ENCODE results near the gene SCN3A. TPM values are rescaled to one million over a fixed set of nuclear protein-coding genes. Genes with fewer than 3 reads are reported as not detected.

The SCN3A gene
- total and polyA plus RNA-seq, 2 donors (not counting 1 experiment from before 2014, with no cell fraction given): 5.4 to 6.1 TPM

DNA sequence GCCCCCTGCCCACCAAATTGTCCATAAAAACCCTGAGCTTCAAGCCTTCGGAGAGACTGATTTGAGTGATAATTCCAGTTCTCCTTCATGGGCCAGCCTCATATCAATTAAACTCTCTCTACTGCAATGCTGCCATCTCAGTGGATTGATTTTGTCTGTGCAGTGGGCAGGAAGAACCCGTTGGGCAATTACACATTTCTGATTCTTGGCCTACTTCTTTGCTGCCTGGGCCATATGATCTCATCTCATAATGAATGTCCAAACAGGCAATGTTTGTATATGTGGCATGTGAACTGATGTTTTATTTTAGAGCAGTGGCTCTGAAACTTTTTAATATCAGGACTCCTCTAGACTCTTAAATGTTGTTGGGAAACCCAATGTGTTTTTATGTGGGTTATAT lies 147.3 kb downstream of the SCN3A start:
- Histone ChIP-seq H2AFZ (ENCODE audit: insufficient read depth, low read depth, low read length, poor library complexity, severe bottlenecking) (no peak overlapping the region), H4K20me1 (ENCODE audit: control insufficient read depth, insufficient read depth, low read length, poor library complexity, severe bottlenecking) (no peaks in the 10 kb centered on the region), H3K4me3 (ENCODE audit: control extremely low read depth in 1 of 5, extremely low read depth in 1 of 5, insufficient read depth in 1 of 5, low read depth in 2 of 5, low read length in 4 of 5) (no peak overlapping the region), H3K4me1 (ENCODE audit: control insufficient read depth in 2 of 2, insufficient read depth in 2 of 2, low read length in 2 of 2) (no peaks in the 10 kb centered on the region), H3K9me3 (ENCODE audit: control extremely low read depth in 1 of 3, control insufficient read depth in 2 of 3, insufficient read depth in 1 of 3, low read length in 2 of 3) (no peaks in the 10 kb centered on the region), H3K27me3 (replicated peaks in 1 of 4; ENCODE audit: control extremely low read depth in 1 of 4, control insufficient read depth in 3 of 4, insufficient read depth in 4 of 4, low read length in 3 of 4) (no peaks in the 10 kb centered on the region), H3K79me2 (ENCODE audit: control insufficient read depth, insufficient read depth, low read length) (no peaks in the 10 kb centered on the region), H3K27ac (ENCODE audit: low read length in 2 of 2) (no peak overlapping the region), H3K36me3 (replicated peaks in 1 of 2; ENCODE audit: control extremely low read depth in 1 of 2, control insufficient read depth in 1 of 2, extremely low read depth in 1 of 2, insufficient read depth in 2 of 2, low read length in 1 of 2) (no peaks in the 10 kb centered on the region), H3K9ac (ENCODE audit: low read length) (no peak overlapping the region), H3K4me2 (replicated peaks; ENCODE audit: low read depth, low read length, poor library complexity, severe bottlenecking) (no peak overlapping the region)
- Mint-ChIP-seq H3K27ac (no peak overlapping the region), H3K4me3 (no peak overlapping the region), H3K9me3 (ENCODE audit: insufficient read depth) (no peaks in the 10 kb centered on the region), H3K4me1 (no peaks in the 10 kb centered on the region), H3K27me3 (no peaks in the 10 kb centered on the region)
- no peak for TF ChIP-seq EZH2 (IDR thresholded peaks at IDR 0.05; ENCODE audit: borderline replicate concordance, insufficient read depth, low read depth, low read length, poor library complexity, severe bottlenecking)
- TF ChIP-seq, protein P1, sequence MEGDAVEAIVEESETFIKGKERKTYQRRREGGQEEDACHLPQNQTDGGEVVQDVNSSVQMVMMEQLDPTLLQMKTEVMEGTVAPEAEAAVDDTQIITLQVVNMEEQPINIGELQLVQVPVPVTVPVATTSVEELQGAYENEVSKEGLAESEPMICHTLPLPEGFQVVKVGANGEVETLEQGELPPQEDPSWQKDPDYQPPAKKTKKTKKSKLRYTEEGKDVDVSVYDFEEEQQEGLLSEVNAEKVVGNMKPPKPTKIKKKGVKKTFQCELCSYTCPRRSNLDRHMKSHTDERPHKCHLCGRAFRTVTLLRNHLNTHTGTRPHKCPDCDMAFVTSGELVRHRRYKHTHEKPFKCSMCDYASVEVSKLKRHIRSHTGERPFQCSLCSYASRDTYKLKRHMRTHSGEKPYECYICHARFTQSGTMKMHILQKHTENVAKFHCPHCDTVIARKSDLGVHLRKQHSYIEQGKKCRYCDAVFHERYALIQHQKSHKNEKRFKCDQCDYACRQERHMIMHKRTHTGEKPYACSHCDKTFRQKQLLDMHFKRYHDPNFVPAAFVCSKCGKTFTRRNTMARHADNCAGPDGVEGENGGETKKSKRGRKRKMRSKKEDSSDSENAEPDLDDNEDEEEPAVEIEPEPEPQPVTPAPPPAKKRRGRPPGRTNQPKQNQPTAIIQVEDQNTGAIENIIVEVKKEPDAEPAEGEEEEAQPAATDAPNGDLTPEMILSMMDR (IDR thresholded peaks at IDR 0.05): no peak
- WGBS (ENCODE audit: insufficient coverage): no CpG with 5 or more reads among the region's 2 CpGs
- no peak for DNase-seq
- no peak for ATAC-seq (ENCODE audit: low read depth)
- ChIA-PET POLR2A (no interaction called here), CTCF (no interaction called here)
- intact Hi-C loops (cut with micrococcal nuclease): no loop called here

DNA sequence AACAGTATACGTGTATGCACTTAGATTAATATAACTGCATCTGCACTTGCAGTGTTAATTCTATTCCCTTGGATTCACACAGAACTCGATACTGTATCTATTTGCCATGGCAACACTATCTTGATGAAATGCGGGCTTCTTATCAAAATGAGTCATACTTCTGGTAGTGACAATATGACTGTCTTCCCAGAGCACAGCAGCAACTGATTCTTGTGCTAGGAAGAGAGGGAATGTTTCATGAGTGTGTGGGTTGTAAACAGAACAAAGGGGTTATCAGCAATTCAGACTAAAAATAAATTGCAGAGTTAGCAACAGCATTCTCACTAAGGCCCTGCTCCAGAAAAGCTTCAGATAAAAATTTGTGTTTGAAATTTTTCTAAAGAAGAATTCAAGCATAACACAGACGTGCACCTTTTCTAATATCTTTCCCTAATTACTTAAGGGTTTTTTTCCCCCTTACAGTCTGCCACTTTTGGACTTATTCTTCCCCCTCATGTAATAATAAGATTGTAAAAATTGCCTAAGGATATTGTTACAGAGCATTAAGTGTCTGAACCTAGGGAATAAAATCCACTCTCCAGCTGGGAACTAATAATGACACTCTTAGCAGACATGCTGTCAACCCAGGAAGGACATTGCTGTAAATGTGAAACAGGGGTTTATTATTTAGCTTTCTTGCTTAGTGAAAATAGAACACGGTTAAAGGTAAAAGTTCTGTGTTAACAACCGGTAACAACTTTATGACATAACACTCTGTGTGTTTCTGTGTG lies 148.6 kb downstream of the SCN3A start:
- Mint-ChIP-seq H3K27me3 (no peaks in the 10 kb centered on the region), H3K27ac (no peak overlapping the region), H3K4me1 (no peaks in the 10 kb centered on the region), H3K9me3 (ENCODE audit: insufficient read depth) (no peaks in the 10 kb centered on the region), H3K4me3 (no peak overlapping the region)
- TF ChIP-seq, protein P1 (IDR thresholded peaks at IDR 0.05): no peak
- TF ChIP-seq EZH2 (IDR thresholded peaks at IDR 0.05; ENCODE audit: borderline replicate concordance, insufficient read depth, low read depth, low read length, poor library complexity, severe bottlenecking): no peak
- intact Hi-C loops (cut with micrococcal nuclease): no loop called here
- WGBS (ENCODE audit: insufficient coverage): no CpG with 5 or more reads among the region's 6 CpGs
- H3K9ac ChIP-seq (ENCODE audit: low read length): no peak overlapping the region
- ATAC-seq (ENCODE audit: low read depth): no peak
- H3K4me1 ChIP-seq (ENCODE audit: control insufficient read depth in 2 of 2, insufficient read depth in 2 of 2, low read length in 2 of 2): no peaks in the 10 kb centered on the region
- no peak overlapping the region for H3K4me2 ChIP-seq (replicated peaks; ENCODE audit: low read depth, low read length, poor library complexity, severe bottlenecking)
- no peak overlapping the region for H2AFZ ChIP-seq (ENCODE audit: insufficient read depth, low read depth, low read length, poor library complexity, severe bottlenecking)
- H3K4me3 ChIP-seq (ENCODE audit: control extremely low read depth in 1 of 5, extremely low read depth in 1 of 5, insufficient read depth in 1 of 5, low read depth in 2 of 5, low read length in 4 of 5): no peak overlapping the region
- H3K9me3 ChIP-seq (ENCODE audit: control extremely low read depth in 1 of 3, control insufficient read depth in 2 of 3, insufficient read depth in 1 of 3, low read length in 2 of 3): no peaks in the 10 kb centered on the region
- no peak for DNase-seq
- no peaks in the 10 kb centered on the region for H3K36me3 ChIP-seq (replicated peaks in 1 of 2; ENCODE audit: control extremely low read depth in 1 of 2, control insufficient read depth in 1 of 2, extremely low read depth in 1 of 2, insufficient read depth in 2 of 2, low read length in 1 of 2)
- ChIA-PET CTCF (no interaction called here), POLR2A (no interaction called here)
- H4K20me1 ChIP-seq (ENCODE audit: control insufficient read depth, insufficient read depth, low read length, poor library complexity, severe bottlenecking): no peaks in the 10 kb centered on the region
- no peak overlapping the region for H3K27ac ChIP-seq (ENCODE audit: low read length in 2 of 2)
- no peaks in the 10 kb centered on the region for H3K79me2 ChIP-seq (ENCODE audit: control insufficient read depth, insufficient read depth, low read length)
- H3K27me3 ChIP-seq (replicated peaks in 1 of 4; ENCODE audit: control extremely low read depth in 1 of 4, control insufficient read depth in 3 of 4, insufficient read depth in 4 of 4, low read length in 3 of 4): no peaks in the 10 kb centered on the region
